DOHH2 (cell line): ENCODE data around the gene OTUD4.

Experiments
- H3F3A ChIP-seq: fragments of 200-600 bp; sonication (generic), shearing (Covaris generic); 2 replicates; pipeline ENCODE4 v1.6.0; 2016; ENCODE audit warnings: antibody characterized with exemption, mild to moderate bottlenecking; ENCODE audit not compliant: control insufficient read depth, insufficient read depth
- H3K27ac ChIP-seq: fragments of 200-600 bp; sonication (generic); 2 replicates; pipeline ENCODE4 v1.5.1; 2014; ENCODE audit warnings: low read depth, mild to moderate bottlenecking, low read length, moderate library complexity
- H3K27me3 ChIP-seq: fragments of 200-600 bp; sonication (generic); 2 replicates; pipeline ENCODE4 v1.6.1; 2014; ENCODE audit warnings: mild to moderate bottlenecking, low read length, mixed read lengths; ENCODE audit not compliant: control insufficient read depth
- H3K36me3 ChIP-seq: fragments of 200-600 bp; sonication (generic); 2 replicates; pipeline ENCODE4 v1.6.1; 2014; ENCODE audit warnings: mild to moderate bottlenecking, low read length, moderate library complexity, mixed read lengths; ENCODE audit not compliant: control insufficient read depth
- H3K4me1 ChIP-seq: fragments of 200-600 bp; sonication (generic); 2 replicates; pipeline ENCODE4 v1.6.1; 2014; ENCODE audit warnings: mild to moderate bottlenecking, low read length, mixed read lengths; ENCODE audit not compliant: control insufficient read depth
- H3K4me2 ChIP-seq: fragments of 200-600 bp; sonication (generic); 2 replicates; pipeline ENCODE4 v1.6.0; 2014; ENCODE audit warnings: mild to moderate bottlenecking, low read length, moderate library complexity
- H3K4me3 ChIP-seq: fragments of 200-600 bp; sonication (generic); 2 replicates; pipeline ENCODE4 v1.5.1; 2014; ENCODE audit warnings: mild to moderate bottlenecking, low read length, mixed read lengths
- H3K79me2 ChIP-seq: fragments of 200-600 bp; sonication (generic); 2 replicates; pipeline ENCODE4 v1.6.1; 2014; ENCODE audit warnings: mild to moderate bottlenecking, low read length, mixed read lengths; ENCODE audit not compliant: control insufficient read depth
- H3K9me2 ChIP-seq: fragments of 200-600 bp; sonication (generic); replicated peaks from 2 replicates; pipeline ENCODE4 v1.6.1; 2014; ENCODE audit warnings: mild to moderate bottlenecking, low read length, mixed read lengths; ENCODE audit not compliant: control insufficient read depth
- H3K9me3 ChIP-seq: fragments of 200-600 bp; sonication (generic); 2 replicates; pipeline ENCODE4 v1.6.1; 2014; ENCODE audit warnings: antibody characterized with exemption, low read length, mixed read lengths; ENCODE audit not compliant: control insufficient read depth, insufficient read depth
- H4K20me1 ChIP-seq: fragments of 200-600 bp; sonication (generic); 2 replicates; pipeline ENCODE4 v1.6.0; 2014; ENCODE audit warnings: low read depth, mild to moderate bottlenecking, antibody characterized with exemption, low read length, moderate library complexity; ENCODE audit not compliant: control insufficient read depth, insufficient read depth
- CTCF ChIP-seq: fragments of 200-600 bp; sonication (generic); IDR thresholded peaks from one replicate; pipeline ENCODE4 v1.5.1; 2014; ENCODE audit warnings: antibody characterized with exemption, mild to moderate bottlenecking, low read depth, low read length; ENCODE audit not compliant: poor library complexity, severe bottlenecking
- EZH2phosphoT487 ChIP-seq: fragments of 200-600 bp; sonication (generic); IDR thresholded peaks from 2 replicates; pipeline ENCODE4 v1.6.1; 2017; ENCODE audit warnings: borderline replicate concordance, mild to moderate bottlenecking, antibody characterized with exemption, low read length, moderate library complexity, mixed read lengths

OTUD4 gene

GRCh38 chr4:145093638-145094037 is 86.8 kb downstream of the OTUD4 start:
- peaks cover 9% of the 10 kb centered on the region for H3K4me1 ChIP-seq
- peaks cover 80% of the 10 kb centered on the region for H3K79me2 ChIP-seq
- peaks cover 75% of the 10 kb centered on the region for H3K36me3 ChIP-seq
- no peaks in the 10 kb centered on the region for H3K27me3 ChIP-seq
- H3F3A ChIP-seq: no peaks in the 10 kb centered on the region
- no peak overlapping the region for H3K27ac ChIP-seq
- no peak for TF ChIP-seq CTCF
- no peak for TF ChIP-seq EZH2phosphoT487
- no peak overlapping the region for H3K4me3 ChIP-seq
- no peaks in the 10 kb centered on the region for H3K9me2 ChIP-seq
- H3K9me3 ChIP-seq: no peaks in the 10 kb centered on the region
- no peaks in the 10 kb centered on the region for H4K20me1 ChIP-seq
- H3K4me2 ChIP-seq: no peak overlapping the region

GRCh38 chr4:145090380-145090779 is 90.0 kb downstream of the OTUD4 start:
- H3F3A ChIP-seq: no peaks in the 10 kb centered on the region
- H3K4me1 ChIP-seq: peaks cover 5% of the 10 kb centered on the region
- no peaks in the 10 kb centered on the region for H3K9me3 ChIP-seq
- no peaks in the 10 kb centered on the region for H3K9me2 ChIP-seq
- H3K27me3 ChIP-seq: no peaks in the 10 kb centered on the region
- H3K36me3 ChIP-seq: peaks cover 88% of the 10 kb centered on the region
- no peak overlapping the region for H3K4me3 ChIP-seq
- no peak overlapping the region for H3K27ac ChIP-seq
- TF ChIP-seq CTCF (no peak), EZH2phosphoT487 (no peak)
- no peaks in the 10 kb centered on the region for H4K20me1 ChIP-seq
- H3K4me2 ChIP-seq: no peak overlapping the region
- H3K79me2 ChIP-seq: peaks cover 74% of the 10 kb centered on the region

GRCh38 chr4:145083891-145084605 is 96.3 kb downstream of the OTUD4 start:
- Histone ChIP-seq H3K27ac (no peak overlapping the region), H3K4me2 (no peak overlapping the region), H3K27me3 (no peaks in the 10 kb centered on the region), H3F3A (peaks cover 3% of the 10 kb centered on the region; the same call in 1 of the 2 replicates), H3K36me3 (peaks cover 41% of the 10 kb centered on the region), H3K9me3 (no peaks in the 10 kb centered on the region), H3K4me1 (peaks cover 5% of the 10 kb centered on the region), H3K9me2 (no peaks in the 10 kb centered on the region), H3K79me2 (peaks cover 33% of the 10 kb centered on the region), H4K20me1 (no peaks in the 10 kb centered on the region), H3K4me3 (no peak overlapping the region)
- TF ChIP-seq CTCF: no peak
- no peak for TF ChIP-seq EZH2phosphoT487
